ENCODE data around the gene PCGF2. TPM values are rescaled to one million over a fixed set of nuclear protein-coding genes. Genes with fewer than 3 reads are reported as not detected.
A peak's percentile ranks its signal among the peaks of the same experiment; 100 is the strongest.

Gene PCGF2
- total and polyA plus RNA-seq, 9 of the 15 experiments (the other 6 are each of a cell fraction or from before 2014, with no cell fraction given), result 1.3 to 33.4 (median 7.0) TPM

DNA sequence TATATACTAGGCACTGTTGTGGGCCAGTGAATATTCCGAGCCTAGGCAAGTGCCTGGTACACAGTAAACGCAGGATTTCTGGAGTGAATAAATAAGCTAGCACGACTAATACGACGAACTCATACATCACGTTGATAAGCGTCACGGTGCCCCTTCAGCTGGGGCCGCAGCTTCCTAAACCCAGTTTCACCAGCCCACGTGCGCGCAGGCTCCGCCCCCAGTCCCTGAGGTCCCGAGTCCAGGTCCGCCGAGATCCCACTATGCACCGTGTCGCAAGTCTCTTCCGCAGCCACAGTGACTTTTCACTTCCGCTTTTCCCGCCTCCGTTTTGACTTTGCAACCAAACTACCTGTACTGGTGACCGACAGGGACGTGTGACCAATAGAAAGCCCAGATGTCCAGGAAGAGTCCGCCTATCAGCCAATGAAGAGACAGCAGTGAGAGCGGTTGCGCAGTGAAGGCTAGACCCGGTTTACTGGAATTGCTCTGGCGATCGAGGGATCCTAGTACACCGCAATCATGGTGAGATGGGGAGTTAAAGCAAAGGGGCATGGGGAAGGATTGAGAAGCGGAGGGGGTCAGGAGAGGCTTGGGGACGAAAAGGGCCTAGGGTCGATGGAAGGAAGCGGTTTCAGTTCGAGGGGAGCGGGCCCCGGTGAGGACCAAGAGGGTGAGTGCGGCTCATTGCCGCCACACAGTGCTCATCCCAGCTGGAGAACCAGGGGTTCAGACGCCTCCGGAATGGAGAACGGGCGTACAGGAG is 4.4 kb upstream of the PCGF2 start, which contains the start of gene PSMB3 (continued):
- TF ChIP-seq ARID3B (CRISPR knock-in tag; IDR thresholded peaks at IDR 0.05; ENCODE audit: borderline replicate concordance) (no peak), NR2C1 (IDR thresholded peaks at IDR 0.05) (peak; percentile 90), NR2C1 (tag; IDR thresholded peaks at IDR 0.05) (peak; percentile 92), KLF6 (CRISPR knock-in tag; IDR thresholded peaks at IDR 0.05; ENCODE audit: borderline replicate concordance) (0 out of 2 replicates have a peak, but pooled peaks have one; percentile 20), ZBTB33 (CRISPR knock-in tag; IDR thresholded peaks at IDR 0.05) (no peak), ZNF354B (CRISPR knock-in tag; IDR thresholded peaks at IDR 0.05) (no peak), KDM4B (IDR thresholded peaks at IDR 0.05; ENCODE audit: borderline replicate concordance in 2 of 2, low read depth in 1 of 2) (peak in 1 of 2 experiments; percentile 91; a peak in 1 of 4 replicates), EP300 (IDR thresholded peaks at IDR 0.05; ENCODE audit: low read length) (peak; percentile 25; the same call in 1 of the 2 replicates), TAF9B (IDR thresholded peaks at IDR 0.05; ENCODE audit: partially characterized antibody) (peak; percentile 78), SNIP1 (IDR thresholded peaks at IDR 0.05; ENCODE audit: low read depth) (peak; percentile 80; the same call in 1 of the 2 replicates), BRCA1 (IDR thresholded peaks at IDR 0.05) (no peak), BRCA1 (CRISPR knock-in tag; IDR thresholded peaks at IDR 0.05) (no peak), DPF2 (IDR thresholded peaks at IDR 0.05) (0 out of 2 replicates have a peak, but pooled peaks have one; percentile 19), STAG1 (CRISPR knock-in tag; IDR thresholded peaks at IDR 0.05; ENCODE audit: borderline replicate concordance) (no peak), PRDM10 (IDR thresholded peaks at IDR 0.05; ENCODE audit: partially characterized antibody) (peak; percentile 47), MITF (IDR thresholded peaks at IDR 0.05) (0 out of 2 replicates have a peak, but pooled peaks have one; percentile 26), C11orf30 (IDR thresholded peaks at IDR 0.05; ENCODE audit: low read depth) (peak; percentile 93), GTF2F1 (IDR thresholded peaks at IDR 0.05; ENCODE audit: low read depth, low read length) (no peak)

Measured in K562 (cell line).